Posterior cingulate gyrus (tissue), 11 donors: ENCODE results near the gene CEP63.

Source experiments
- DNase-seq, 10 donors: peaks; one replicate each; pipeline versions ENCODE4 v3.0.0 to v3.0.0-alpha.2; 2020 to 2021; ENCODE audit warnings: mixed read lengths in 3 of 10
- intact Hi-C: fragments of 100-400 bp; cut with DNase I; formaldehyde crosslinking; loops from one replicate; pipeline ENCODE4 v1.15.1; 2023

Gene CEP63

GRCh38 chr3:134605556-134605955, 119.7 kb downstream of the CEP63 start:
- peak in 1 of 10 donors; percentile 14 for DNase-seq

GRCh38 chr3:134606033-134607025, 120.5 kb downstream of the CEP63 start:
- DNase-seq, result peak in 2 of 10 donors; percentile 35 to 63
- intact Hi-C loops, result no loop called here

More at GRCh38 chr3:134605556-134605955, 119.7 kb downstream of the CEP63 start:
- intact Hi-C loops, result no loop called here

- DNase-seq, result peak in 2 of 10 donors; percentile 30 to 76
- intact Hi-C loops, result no loop called here
Measured at GRCh38 chr3:134607054-134608022, 121.5 kb downstream of the CEP63 start.

GRCh38 chr3:134608023-134608770, 122.3 kb downstream of the CEP63 start:
- intact Hi-C loops, result no loop called here
- DNase-seq, result peak in 2 of 10 donors; percentile 43 to 50

GRCh38 chr3:134608771-134609435, 123.0 kb downstream of the CEP63 start:
- DNase-seq, result peak in 2 of 10 donors; percentile 51 to 72
- intact Hi-C loops, result no loop called here

GRCh38 chr3:134609821-134610431, 124.1 kb downstream of the CEP63 start:
- intact Hi-C loops, result no loop called here
- DNase-seq, result peak in 1 of 10 donors; percentile 61

GRCh38 chr3:134610432-134611385, 124.9 kb downstream of the CEP63 start:
- DNase-seq, result peak in 1 of 10 donors; percentile 83
- intact Hi-C loops, result no loop called here

- DNase-seq, result peak in 2 of 10 donors; percentile 26 to 49
- intact Hi-C loops, result no loop called here
Measured at GRCh38 chr3:134611516-134611915, 125.7 kb downstream of the CEP63 start.

GRCh38 chr3:134613006-134613520, 127.2 kb downstream of the CEP63 start:
- DNase-seq, result peak in 1 of 10 donors; percentile 28
- intact Hi-C loops, result no loop called here

GRCh38 chr3:134614955-134615354, 129.1 kb downstream of the CEP63 start:
- DNase-seq, result peak in 1 of 10 donors; percentile 45
- intact Hi-C loops, result no loop called here

GRCh38 chr3:134615743-134616142, 129.9 kb downstream of the CEP63 start:
- intact Hi-C loops, result no loop called here
- no peak for DNase-seq

- intact Hi-C loops, result no loop called here
- peak in 1 of 10 donors; percentile 47 for DNase-seq
Measured at GRCh38 chr3:134617608-134618477, 132.0 kb downstream of the CEP63 start.

GRCh38 chr3:134618478-134619300, 132.8 kb downstream of the CEP63 start:
- intact Hi-C loops, result no loop called here
- peak in 1 of 10 donors; percentile 80 for DNase-seq

- intact Hi-C loops, result no loop called here
- DNase-seq, result peak in 1 of 10 donors; percentile 34
Measured at GRCh38 chr3:134619301-134619615, 133.4 kb downstream of the CEP63 start.

- peak in 2 of 10 donors; percentile 26 to 50 for DNase-seq
- intact Hi-C loops, result no loop called here
Measured at GRCh38 chr3:134619884-134620445, 134.1 kb downstream of the CEP63 start.
